HG02884 (cell line): Measurements from ENCODE around the gene RAX2.
"Not testable (repeated sequence)": the region's sequence is repeated elsewhere in the genome, so short reads cannot be mapped to it uniquely, and the experiment has no call there.

Source experiments
- ATAC-seq: cut with Tn5 transposase; IDR thresholded peaks from one replicate; pipeline ENCODE4 v1.9.1; 2021; ENCODE audit warnings: mild to moderate bottlenecking, moderate library complexity; ENCODE audit not compliant: unreplicated experiment

Gene RAX2

DNA sequence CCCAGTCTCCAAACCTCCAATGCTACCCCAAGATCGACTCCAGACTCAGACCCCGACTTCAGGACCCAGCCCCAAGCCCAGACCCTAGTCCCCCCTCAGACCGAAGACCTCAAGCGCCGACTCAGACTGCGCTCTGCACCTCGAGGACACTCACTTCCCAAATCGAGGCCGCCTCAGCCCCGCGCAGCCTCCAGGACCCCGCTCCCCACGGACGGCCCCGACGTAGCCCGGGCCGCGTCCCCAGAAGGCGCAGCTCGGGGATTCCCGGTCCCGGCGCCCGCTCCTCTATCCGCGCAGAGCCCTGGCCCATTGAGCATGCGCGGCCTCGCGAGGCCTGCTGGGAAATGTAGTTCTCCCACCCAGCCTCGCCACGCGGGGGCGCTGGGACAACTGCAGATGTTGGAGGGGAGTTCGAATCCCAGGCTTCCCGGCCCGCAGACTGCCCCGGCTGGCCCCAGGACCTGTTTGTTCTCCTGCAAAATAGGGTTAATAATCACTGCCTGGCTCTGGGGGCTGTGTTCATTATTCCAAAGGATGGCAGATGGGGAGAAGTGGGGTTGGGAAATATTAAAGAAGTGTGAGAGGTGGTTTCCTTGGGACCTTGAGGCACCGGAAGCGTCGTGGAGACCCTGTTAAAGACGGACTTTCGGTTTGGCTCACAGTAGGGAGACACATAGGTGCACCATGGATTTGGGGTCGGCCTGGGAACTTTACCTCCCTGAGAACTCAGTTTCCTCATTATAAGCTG, 10.5 kb downstream of the RAX2 start, which contains the start of gene APBA3:
Gene APBA3 (minus strand): TSS at position 311 of the 748 bp plus-strand sequence. CDS start 1,428 bp downstream, outside the sequence.
- ATAC-seq = peak; percentile 44

DNA sequence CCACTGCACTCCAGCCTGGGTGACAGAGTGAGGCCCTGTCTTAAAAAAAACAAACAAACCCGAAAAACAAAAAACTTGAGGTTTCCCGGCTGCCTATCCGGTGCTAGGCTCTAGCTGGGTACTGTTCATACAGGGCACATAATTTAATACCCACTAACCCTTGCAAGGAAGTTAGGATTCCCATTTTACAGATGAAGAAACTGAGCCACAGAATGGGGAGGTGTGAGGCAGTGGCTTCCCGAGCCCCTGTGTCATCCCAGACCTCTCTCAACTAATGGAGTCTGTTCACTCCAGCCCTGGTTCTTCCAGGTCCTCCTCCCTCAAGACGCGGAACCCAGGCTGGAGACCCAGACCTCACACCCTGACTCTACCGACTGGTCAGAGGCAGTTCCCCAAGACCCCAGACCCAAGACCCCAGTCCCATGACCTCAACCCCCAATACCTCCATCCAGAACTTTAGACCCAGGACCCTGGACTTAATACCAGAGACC, 11.1 kb downstream of the RAX2 start:
- ATAC-seq = no peak

DNA sequence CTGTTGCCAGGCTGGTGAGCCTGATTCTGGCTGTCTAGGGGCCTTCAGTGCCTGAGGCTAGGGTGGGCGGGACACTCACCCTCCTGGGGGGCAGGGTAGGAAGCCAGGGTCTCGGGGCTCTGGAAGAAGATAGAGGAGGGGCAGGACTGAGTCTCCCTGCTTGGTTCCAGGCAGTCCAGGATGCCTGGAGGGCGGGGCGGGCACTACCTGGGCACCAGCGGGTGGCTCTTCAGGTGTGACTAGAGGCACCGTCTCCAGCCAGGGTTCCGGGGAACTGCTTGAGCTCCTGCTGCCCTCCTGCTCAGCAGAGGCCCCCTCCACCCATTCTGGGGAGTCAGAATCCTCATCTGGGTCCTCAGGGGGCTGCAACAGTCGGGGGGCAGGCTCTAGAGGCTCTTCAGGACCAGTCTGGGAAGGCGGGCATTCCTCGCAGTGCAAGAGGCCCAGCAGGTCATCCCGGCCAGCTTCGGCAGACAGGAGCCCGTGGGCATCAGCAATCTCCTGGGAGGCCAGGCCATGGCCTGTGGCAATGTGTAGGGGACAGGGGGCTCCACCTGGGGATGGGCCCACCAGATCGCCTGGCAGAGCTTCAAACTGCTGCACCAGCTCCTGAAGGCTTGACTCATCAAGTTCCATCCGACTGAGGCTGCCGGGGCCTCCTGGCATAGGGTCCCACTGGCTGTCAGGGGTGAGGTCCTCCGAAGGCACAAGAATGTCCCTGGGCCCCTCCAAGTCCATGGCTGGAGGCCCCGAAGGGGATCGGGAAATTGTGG, 12.4 kb downstream of the RAX2 start:
- no peak for ATAC-seq

DNA sequence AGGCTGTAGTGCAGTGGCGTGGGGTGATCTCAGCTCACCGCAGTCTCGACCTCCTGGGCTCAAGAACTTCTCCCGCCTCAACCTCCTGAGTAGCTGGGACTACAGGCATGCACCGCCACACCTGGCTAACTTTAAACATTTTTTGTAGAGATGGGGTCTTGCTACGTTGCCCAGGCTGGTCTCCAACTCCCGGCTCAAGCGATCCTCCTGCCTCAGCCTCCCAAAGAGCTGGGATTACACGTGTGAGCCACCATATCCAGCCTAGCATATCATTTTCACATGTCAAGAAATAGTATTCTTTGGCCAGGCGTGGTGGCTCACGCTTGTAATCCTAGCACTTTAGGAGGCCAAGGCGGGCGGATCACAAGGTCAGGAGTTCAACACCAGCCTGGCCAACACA, 13.7 kb downstream of the RAX2 start:
- not testable (repeated sequence) for ATAC-seq

DNA sequence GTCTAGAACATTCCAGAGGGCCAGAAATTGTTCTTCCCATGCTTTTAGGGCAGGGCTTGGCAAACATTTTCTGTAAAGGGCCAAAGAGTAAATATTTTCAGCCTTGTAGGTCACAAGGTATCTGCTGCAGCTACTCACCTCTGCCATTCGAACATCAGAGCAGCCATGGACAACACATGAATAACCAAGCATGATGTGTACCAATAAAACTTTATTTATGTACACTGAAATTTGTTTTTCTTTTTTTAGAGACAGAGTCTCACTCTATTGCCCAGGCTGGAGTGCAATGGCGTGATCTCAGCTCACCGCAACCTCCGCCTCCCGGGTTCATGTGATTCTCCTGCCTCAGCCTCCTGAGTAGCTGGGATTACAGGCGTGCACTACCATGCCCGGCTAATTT, 14.3 kb downstream of the RAX2 start:
- not testable (repeated sequence) for ATAC-seq

DNA sequence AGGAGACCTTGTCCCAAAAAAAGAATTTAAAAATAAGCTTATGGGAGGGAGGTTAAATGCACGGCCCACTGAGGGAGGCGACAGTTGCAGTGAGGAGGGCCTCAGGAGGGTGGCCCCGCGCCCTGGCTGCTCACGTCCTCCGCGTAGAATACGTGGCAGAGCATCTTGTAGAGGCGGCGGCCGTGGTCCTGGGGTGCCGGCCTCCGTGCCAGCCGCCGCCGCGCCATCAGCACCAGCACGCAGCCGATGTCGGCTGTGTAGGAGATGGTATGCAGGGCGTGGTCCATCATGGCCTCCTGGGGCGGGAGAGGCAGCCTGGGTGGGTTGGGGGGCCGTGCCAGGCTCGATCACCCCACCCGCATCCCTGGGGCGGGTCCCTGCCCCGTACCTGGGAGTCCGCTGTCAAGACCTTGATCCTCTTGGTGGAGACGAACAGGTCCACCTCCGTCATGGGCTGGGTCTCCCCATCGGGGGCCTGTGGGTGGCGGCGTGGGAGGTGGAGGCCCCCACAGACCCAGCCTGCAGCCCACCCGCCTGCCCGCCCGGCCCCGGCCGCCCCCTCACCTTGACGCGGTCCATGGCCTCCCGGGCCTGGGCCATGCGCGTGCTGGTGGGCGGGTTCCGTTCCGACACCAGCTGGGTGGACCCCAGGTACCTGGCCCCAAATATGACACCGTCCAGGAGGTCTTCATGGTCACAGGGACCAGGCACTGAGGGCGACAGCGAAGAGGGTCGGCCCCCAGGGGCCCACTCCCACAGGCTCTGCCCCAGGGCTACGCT, 18.2 kb downstream of the RAX2 start:
- no peak for ATAC-seq

DNA sequence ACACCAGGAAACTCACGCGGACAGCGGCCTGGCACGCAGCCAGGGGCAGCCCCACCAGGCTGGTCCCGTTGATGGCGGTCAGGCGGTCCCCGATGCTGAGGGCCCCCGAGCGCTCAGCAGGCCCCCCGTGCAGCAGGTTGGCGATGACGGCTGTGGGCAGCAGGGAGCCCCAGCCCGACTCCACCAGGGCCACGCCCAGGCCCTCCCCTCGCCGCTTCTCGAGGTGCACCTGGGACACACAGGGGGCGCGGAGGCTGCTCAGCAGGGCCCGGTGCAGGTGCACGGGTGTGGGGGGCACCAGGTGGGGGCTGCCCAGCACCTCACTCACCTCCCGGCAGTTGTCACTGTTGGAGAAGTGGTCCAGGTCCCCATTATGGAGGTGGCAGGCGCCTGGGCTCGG, 19.5 kb downstream of the RAX2 start:
- no peak for ATAC-seq

DNA sequence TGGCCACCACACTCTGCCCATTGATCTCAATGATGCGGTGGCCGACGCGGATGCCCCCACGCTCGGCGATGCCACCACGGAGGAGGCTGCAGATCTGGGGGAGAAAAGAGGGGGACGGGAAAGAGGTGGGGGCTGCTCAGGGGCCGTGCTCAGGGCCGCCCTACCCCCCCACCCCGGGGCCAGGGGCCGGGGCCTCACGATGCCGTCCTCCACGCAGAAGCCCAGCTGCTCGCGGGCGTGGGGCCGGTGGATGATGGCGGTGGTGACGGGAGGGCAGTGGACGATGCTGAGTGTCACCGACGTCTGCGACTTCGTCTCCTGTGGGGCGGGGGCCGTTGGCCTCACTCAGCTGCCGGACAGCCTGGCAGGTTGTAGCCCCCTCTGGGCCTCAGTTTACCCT, 20.8 kb downstream of the RAX2 start:
- no peak for ATAC-seq

DNA sequence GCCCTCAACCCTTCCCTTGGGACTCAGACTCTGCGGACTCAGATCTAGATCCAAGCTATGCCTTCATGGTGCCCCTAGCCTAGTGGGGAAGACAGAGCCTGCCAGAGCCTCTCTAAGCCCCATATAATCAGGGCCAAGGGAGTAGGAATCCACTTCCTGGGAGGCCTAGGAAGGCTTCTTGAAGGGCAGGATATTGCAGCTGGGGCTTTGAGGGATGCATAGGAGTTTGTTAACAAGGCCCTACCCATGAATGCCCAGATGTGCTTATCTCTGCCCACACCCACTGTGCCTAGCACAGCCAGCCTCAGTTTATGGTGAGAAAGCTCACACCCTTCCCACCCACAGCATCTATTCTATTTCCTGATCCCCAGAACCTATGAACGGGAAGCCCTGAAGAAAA, 21.8 kb downstream of the RAX2 start:
- ATAC-seq = no peak

DNA sequence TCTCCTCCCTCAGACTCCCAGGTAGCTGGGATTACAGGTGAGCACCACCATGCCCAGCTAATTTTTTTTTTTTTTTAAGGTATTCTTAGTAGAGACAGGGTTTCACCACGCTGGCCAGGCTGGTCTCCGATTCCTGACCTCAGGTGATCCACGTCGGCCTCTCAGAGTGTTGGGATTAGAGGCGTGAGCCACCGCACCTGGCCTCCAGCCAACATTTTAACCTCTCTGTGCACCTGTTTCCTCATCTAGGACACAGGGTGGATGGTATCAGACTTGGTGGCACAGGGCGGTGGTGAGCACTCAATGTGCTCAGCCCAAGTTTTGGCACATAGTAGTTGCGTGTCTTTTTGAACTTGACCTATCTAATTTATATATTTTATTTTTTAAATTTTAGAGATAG, 23.1 kb downstream of the RAX2 start:
- no peak for ATAC-seq

DNA sequence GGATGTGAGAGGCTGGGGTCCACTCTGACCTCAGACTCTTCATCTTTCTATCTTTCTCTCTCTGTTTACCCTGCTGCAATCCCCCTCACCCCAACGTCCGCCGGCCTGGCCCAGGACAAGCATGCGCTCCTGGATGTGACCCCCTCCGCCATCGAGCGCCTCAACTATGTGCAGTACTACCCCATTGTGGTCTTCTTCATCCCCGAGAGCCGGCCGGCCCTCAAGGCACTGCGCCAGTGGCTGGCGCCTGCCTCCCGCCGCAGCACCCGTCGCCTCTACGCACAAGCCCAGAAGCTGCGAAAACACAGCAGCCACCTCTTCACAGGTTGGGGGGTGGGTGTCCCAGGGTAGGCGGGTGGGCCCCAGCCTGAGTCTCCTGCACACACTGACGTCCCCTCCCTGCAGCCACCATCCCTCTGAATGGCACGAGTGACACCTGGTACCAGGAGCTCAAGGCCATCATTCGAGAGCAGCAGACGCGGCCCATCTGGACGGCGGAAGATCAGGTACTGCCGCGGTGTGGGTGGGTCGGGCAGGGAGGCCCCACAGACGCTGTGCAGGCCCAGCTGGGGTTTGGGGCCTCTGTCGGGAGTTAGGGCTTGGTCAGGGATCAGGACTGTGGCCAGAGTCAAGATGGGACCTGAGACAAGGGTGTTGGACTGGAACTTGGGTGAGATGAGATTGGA, 25.5 kb downstream of the RAX2 start:
- no peak for ATAC-seq

DNA sequence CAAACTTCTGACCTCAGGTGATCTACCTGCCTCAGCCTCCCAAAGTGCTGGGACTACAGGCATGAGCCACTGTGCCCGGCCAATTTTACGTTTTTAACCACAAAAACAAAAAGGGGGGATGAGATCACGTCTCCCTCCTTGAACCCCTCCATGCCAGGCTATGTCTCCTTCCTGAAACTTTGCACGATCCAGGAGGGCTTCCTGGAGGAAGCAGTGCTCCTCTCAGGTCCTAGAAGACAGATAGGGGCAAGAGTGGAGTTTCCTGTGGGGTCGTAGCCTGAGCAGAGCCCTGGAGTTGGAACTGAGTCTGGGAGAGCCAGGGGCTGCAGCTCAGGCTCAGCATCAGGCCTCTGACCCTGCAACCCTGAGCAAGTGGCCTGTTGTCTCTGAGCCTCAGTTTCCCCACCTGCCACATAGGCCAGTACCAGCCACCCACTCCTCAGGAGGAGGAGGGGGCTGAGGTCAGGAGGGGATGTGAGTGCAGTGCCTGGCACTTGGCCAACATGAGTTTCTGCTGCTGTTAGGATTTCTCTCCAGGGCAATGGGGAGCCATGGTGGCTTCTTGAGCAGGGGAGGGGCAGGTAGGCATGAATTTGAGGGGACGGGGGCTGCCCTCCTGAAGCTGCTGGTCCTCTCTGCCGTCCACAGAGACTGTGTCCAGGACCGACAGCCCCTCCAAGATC, 26.5 kb downstream of the RAX2 start:
- no peak for ATAC-seq

DNA sequence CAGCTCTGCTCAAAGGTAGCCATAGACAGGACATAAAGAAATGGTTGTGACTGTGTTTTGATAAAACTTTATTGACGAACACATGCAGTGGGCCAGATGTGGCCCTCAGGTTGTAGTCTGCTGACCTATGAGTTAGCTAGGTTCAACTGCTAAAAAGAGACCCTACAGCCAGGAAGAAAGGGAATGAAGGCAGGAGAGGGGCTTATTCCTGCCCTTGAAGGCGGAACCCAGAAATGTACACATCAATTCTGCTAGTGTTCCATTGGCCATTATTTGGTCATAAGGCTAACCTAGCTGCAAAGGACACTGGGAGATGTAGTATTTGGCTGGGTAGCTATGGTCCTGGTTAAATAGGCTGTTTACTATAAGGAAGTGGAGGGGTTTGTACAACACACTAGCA, 28.5 kb downstream of the RAX2 start:
- ATAC-seq = no peak

DNA sequence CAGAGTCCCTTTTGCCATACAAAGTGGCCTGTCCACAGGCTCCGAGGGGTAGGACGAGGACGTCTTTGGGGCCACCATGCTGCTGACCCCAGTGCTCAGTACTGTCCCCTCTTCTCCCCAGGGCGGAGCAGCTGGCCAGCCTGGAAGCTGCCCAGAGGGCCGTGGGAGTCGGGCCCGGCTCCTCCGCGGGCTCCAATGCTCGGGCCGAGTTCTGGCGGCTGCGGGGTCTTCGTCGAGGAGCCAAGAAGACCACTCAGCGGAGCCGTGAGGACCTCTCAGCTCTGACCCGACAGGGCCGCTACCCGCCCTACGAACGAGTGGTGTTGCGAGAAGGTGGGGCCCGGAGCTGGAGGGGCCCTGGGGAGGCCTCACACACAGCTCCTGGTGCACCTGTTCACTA, 31.6 kb downstream of the RAX2 start:
- ATAC-seq = no peak

DNA sequence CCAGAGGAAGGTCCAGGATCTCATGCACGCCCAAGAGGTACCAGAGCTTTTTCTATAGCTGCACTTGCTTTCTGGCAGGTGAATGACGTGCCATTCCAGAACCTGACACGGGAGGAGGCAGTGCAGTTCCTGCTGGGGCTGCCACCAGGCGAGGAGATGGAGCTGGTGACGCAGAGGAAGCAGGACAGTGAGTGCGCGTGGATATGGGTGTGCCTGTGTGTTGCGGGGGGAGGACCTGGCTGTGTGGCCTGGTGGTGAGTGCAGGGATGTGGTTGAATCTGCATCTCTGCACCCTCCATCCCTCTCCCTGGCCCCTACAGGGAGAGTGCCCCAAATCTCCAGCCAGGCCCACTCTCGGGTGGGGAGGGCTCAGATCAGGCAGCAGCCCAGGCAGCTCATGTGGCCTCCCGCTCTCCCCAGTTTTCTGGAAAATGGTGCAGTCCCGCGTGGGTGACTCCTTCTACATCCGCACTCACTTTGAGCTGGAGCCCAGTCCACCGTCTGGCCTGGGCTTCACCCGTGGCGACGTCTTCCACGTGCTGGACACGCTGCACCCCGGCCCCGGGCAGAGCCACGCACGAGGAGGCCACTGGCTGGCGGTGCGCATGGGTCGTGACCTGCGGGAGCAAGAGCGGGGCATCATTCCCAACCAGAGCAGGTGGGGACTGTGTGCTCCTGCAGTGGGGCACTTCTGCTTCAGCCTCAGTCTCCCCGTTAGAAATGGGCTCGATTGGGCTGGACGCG, 33.4 kb downstream of the RAX2 start:
- no peak for ATAC-seq

DNA sequence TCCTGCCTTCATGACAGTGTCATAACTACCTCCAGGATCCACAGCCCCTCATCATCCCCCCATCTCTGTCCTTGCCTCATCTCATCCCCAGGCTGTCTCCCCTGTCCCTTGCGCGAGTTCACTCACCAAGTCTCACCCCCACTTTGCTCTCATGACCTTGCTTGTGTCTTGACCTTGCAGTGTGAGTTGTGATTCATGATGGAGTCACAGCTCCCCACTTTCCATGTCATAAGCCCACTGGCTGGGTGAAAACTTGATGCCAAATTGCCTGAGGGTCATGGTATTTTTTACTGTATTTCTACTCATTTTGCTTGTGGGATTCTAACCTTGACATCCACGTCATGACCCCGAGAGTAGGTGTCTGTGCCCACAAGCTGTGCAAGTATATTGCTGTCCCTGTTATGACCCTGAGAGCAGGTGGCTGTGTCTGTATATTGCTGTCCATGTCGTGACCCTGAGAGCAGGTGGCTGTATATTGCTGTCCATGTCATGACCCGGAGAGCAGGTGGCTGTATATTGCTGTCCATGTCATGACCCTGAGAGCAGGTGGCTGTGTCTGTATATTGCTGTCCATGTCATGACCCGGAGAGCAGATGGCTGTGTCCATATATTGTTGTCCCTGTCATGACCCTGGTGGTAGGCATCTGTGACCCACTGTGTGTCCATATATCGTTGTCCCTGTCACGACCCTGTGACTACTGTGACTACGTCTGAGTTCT, 34.4 kb downstream of the RAX2 start:
- ATAC-seq = no peak

DNA sequence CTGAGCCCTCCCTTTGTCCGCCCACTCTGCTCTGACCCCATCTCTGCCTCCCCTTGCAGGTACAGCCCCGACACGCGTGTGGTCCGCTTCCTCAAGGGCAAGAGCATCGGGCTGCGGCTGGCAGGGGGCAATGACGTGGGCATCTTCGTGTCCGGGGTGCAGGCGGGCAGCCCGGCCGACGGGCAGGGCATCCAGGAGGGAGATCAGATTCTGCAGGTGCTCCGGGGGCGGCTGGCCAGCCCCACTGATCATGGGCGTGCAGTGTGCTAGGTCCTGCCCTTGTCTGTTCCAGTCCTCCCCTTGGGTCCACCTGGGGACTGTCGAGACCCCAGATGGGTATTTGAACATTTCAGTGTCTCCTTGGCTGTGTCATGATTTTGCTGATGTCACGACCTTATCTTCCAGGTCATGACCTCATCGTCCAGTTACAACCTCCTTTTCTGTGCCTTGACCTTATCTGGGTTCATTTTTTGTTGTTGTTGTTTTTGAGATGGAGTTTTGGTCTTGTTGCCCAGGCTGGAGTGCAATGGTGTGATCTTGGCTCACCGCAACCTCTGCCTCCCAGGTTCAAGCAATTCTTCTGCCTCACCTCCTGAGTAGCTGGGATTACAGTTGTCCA, 35.8 kb downstream of the RAX2 start:
- ATAC-seq = no peak

DNA sequence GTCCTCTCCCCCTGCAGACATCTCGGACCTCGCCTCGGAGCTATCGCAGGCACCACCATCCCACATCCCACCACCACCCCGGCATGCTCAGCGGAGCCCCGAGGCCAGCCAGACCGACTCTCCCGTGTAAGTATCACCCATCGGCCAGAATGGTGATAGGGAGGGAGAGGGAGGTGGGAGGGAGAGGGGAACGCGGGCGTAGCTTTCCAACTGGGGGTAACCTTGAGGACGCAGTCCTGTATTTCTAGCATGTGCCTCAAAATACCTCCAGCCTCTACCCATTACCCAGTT, 37.8 kb downstream of the RAX2 start:
- ATAC-seq = no peak
